Smooth muscle cell (in vitro differentiated cells): ENCODE data around the gene CORO7. TPM values are rescaled to one million over a fixed set of nuclear protein-coding genes. Genes with fewer than 3 reads are reported as not detected.

Experiments used
- DNase-seq: peaks from one replicate; lab custom pipeline; 2025; ENCODE audit not compliant: unreplicated experiment; lab: John Stamatoyannopoulos, UW
- H2AFZ ChIP-seq: fragments of 200-600 bp; sonication (generic); 2 replicates; pipeline ENCODE4 v1.6.0; 2016; ENCODE audit warnings: antibody characterized with exemption, low read depth, mild to moderate bottlenecking
- H3F3A ChIP-seq: fragments of 200-600 bp; sonication (generic); 2 replicates; pipeline ENCODE4 v1.6.0; 2017; ENCODE audit warnings: antibody characterized with exemption, low read depth
- H3K27ac ChIP-seq: fragments of 200-600 bp; sonication (generic); 2 replicates; pipeline ENCODE4 v1.5.1; 2016; ENCODE audit warnings: low read depth, mild to moderate bottlenecking
- H3K27me3 ChIP-seq: fragments of 200-600 bp; sonication (generic); 2 replicates; pipeline ENCODE4 v1.6.1; 2016; ENCODE audit warnings: low read depth, mild to moderate bottlenecking
- H3K36me3 ChIP-seq: fragments of 200-600 bp; sonication (generic); 2 replicates; pipeline ENCODE4 v1.5.1; 2016; ENCODE audit warnings: low read depth
- H3K4me1 ChIP-seq: fragments of 200-600 bp; sonication (generic); 2 replicates; pipeline ENCODE4 v1.5.1; 2016; ENCODE audit warnings: low read depth
- H3K4me2 ChIP-seq: fragments of 200-600 bp; sonication (generic); 2 replicates; pipeline ENCODE4 v1.6.0; 2016; ENCODE audit warnings: mild to moderate bottlenecking
- H3K4me3 ChIP-seq: fragments of 200-600 bp; sonication (generic); 2 replicates; pipeline ENCODE4 v1.5.1; 2016; ENCODE audit warnings: mild to moderate bottlenecking
- H3K79me2 ChIP-seq: fragments of 200-600 bp; sonication (generic); 2 replicates; pipeline ENCODE4 v1.6.0; 2016; ENCODE audit warnings: low read depth, mild to moderate bottlenecking
- H3K9ac ChIP-seq: fragments of 200-600 bp; sonication (generic); 2 replicates; pipeline ENCODE4 v1.6.0; 2016; ENCODE audit warnings: low read depth
- H3K9me3 ChIP-seq: fragments of 200-600 bp; sonication (generic); replicated peaks from 2 replicates; pipeline ENCODE4 v1.5.1; 2016; ENCODE audit warnings: low read depth
- H4K20me1 ChIP-seq: fragments of 200-600 bp; sonication (generic); 2 replicates; pipeline ENCODE4 v1.6.0; 2016; ENCODE audit warnings: low read depth
- CTCF ChIP-seq: fragments of 200-600 bp; sonication (generic); IDR thresholded peaks from 2 replicates; pipeline ENCODE4 v1.5.1; 2017; ENCODE audit warnings: borderline replicate concordance, mild to moderate bottlenecking, antibody characterized with exemption; ENCODE audit not compliant: insufficient read depth, poor library complexity, severe bottlenecking
- WGBS: methylation state at CpG from one replicate; pipeline ENCODE4 v1.1.7; 2016; ENCODE audit warnings: low lambda C conversion rate; 5-methylcytosine and 5-hydroxymethylcytosine counted together
- polyA plus RNA-seq: library from polyadenylated mRNA; unstranded; fragments of >200 nt; fragmentation: Nextera tagmentation; extraction: Ambion mirVana; gene quantifications from 2 replicates; pipeline ENCODE4 v1.2.1, GENCODE V29; 2016
- total RNA-seq: library from RNA; depleted of rRNA; stranded (reverse); fragments of >200 nt; gene quantifications from 2 replicates; pipeline ENCODE4 v1.2.3, GENCODE V29; 2014

CORO7 gene
- total and polyA plus RNA-seq, 2 experiments from 2014 or later = 6.7 to 12.7 TPM

DNA sequence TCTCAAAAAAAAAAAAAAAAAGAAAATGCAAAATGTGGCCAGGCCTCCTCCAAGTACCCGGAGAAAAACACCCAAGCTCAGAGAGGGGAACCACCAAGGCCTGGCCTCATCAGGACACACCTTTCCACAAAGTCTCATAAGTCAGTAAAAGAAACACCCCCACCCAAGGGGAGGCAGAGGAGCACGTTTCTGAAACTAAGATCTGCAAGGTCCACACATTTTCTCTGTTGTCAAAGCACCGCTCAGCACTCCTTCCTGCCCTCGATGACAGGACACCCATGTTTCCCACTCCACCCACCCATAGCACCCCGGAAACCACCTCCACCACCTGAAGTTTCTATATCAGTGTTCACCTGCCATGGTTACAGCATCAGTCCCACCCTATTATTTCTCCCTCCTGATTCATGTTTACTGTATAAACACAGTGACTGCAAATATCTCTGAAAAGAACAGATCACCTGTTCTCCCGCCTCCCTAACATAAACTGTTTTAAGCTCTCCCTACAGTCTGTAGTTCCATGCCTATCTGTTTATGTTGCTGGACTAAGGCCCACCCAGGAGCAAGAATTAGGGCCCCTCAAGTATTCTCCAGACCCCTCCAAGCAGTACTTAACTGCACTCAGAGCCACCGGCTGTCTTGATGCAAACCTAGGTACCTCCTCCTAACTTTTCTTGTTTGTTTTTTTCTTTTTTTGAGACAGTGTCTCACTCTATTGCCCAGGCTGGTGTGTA, 2.0 kb downstream of the CORO7 start:
- Histone ChIP-seq H3F3A (peaks cover 4% of the 10 kb centered on the region), H3K27ac (no peak overlapping the region), H3K9me3 (no peaks in the 10 kb centered on the region), H4K20me1 (peaks cover 16% of the 10 kb centered on the region), H2AFZ (no peak overlapping the region), H3K4me2 (no peak overlapping the region), H3K4me3 (no peak overlapping the region), H3K79me2 (peaks cover 10% of the 10 kb centered on the region), H3K36me3 (no peaks in the 10 kb centered on the region), H3K4me1 (no peaks in the 10 kb centered on the region), H3K27me3 (no peaks in the 10 kb centered on the region), H3K9ac (no peak overlapping the region)
- no peak for DNase-seq
- no peak for TF ChIP-seq CTCF
- WGBS = 95% methylated on average over 7 of the region's 7 CpGs

DNA sequence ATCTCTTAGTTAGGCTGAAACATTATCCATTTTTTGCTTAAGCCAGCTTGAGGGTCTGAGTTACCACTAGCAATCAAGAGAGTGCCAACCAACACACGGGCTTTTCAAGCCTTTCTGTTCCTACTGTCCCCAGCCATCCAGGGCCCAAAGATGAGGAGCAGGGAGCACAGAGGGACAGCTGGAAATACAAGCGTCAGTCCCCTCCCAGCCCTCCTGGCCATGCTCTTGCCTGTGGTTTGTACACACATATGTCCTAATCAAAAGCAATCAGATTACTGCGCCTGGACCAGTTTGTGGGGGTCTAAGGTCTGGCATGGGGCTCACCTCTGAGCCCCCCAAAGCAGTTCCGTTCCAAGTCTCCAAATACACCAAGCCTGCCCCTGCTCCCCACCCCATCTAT, 3.5 kb downstream of the CORO7 start:
- Histone ChIP-seq H3K36me3 (no peaks in the 10 kb centered on the region), H3F3A (peaks cover 4% of the 10 kb centered on the region), H3K27me3 (no peaks in the 10 kb centered on the region), H2AFZ (no peak overlapping the region), H3K4me3 (no peak overlapping the region), H3K9me3 (no peaks in the 10 kb centered on the region), H3K4me1 (no peaks in the 10 kb centered on the region), H3K79me2 (peaks cover 10% of the 10 kb centered on the region), H3K4me2 (no peak overlapping the region), H4K20me1 (peaks cover 16% of the 10 kb centered on the region), H3K9ac (no peak overlapping the region), H3K27ac (no peak overlapping the region)
- DNase-seq = no peak
- 95% methylated on average over 4 of the region's 4 CpGs for WGBS
- no peak for TF ChIP-seq CTCF

- TF ChIP-seq CTCF = no peak
- H3K79me2 ChIP-seq = peaks cover 10% of the 10 kb centered on the region
- no peak for DNase-seq
- H3K27ac ChIP-seq = no peak overlapping the region
- H3K9ac ChIP-seq = no peak overlapping the region
- no peaks in the 10 kb centered on the region for H3K4me1 ChIP-seq
- H2AFZ ChIP-seq = no peak overlapping the region
- no peaks in the 10 kb centered on the region for H3K27me3 ChIP-seq
- peaks cover 16% of the 10 kb centered on the region for H4K20me1 ChIP-seq
- peaks cover 4% of the 10 kb centered on the region for H3F3A ChIP-seq
- no peaks in the 10 kb centered on the region for H3K9me3 ChIP-seq
- WGBS = 93% methylated on average over 8 of the region's 8 CpGs
- H3K4me2 ChIP-seq = no peak overlapping the region
- no peaks in the 10 kb centered on the region for H3K36me3 ChIP-seq
- H3K4me3 ChIP-seq = no peak overlapping the region
Measured at GRCh38 chr16:4412159-4412558, 4.2 kb downstream of the CORO7 start.

DNA sequence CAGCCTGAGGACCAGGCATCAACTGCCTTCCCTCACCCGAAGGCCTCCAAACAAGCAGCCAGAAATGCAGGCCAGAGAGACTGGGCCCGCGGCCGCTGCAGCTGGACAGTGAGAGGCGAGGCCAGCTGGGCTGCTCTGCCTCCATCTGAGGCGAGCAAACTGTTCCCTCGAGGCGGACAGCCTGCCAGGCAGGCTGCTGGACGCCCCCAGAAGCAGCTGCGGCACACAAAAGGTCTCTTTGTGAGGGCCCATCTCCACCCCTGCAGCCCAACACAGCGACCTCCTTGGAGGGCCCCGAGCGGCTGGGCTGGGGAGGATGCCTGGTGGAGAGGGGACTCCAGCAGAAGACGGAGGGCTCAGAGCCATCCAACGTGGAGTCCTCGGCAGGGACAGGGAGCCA, 4.7 kb downstream of the CORO7 start:
- TF ChIP-seq CTCF = no peak
- no peak for DNase-seq
- Histone ChIP-seq H3K4me3 (no peak overlapping the region), H3K27ac (no peak overlapping the region), H3K9ac (no peak overlapping the region), H3K27me3 (no peaks in the 10 kb centered on the region), H3F3A (peaks cover 4% of the 10 kb centered on the region), H3K4me1 (no peaks in the 10 kb centered on the region), H3K4me2 (no peak overlapping the region), H3K36me3 (no peaks in the 10 kb centered on the region), H2AFZ (no peak overlapping the region), H3K9me3 (no peaks in the 10 kb centered on the region), H3K79me2 (peaks cover 10% of the 10 kb centered on the region), H4K20me1 (peaks cover 16% of the 10 kb centered on the region)
- 91% methylated on average over 16 of the region's 16 CpGs for WGBS
